Measurements from ENCODE around the gene SEC31B.

- TF ChIP-seq NRF1 (IDR thresholded peaks at IDR 0.05; ENCODE audit: low read depth, low read length): no peak
- TF ChIP-seq CTCF (IDR thresholded peaks at IDR 0.05; ENCODE audit: control extremely low read depth in 1 of 3, insufficient read depth in 1 of 3, low read depth in 1 of 3, low read length in 3 of 3): no peak
- TF ChIP-seq BCL11A (IDR thresholded peaks at IDR 0.05; ENCODE audit: low read depth in 2 of 2, low read length in 2 of 2): no peak
- no peak for TF ChIP-seq USF2 (IDR thresholded peaks at IDR 0.05; ENCODE audit: low read length)
- no peak for TF ChIP-seq CEBPB (IDR thresholded peaks at IDR 0.05; ENCODE audit: low read depth, low read length)
- no peak for TF ChIP-seq JUN (IDR thresholded peaks at IDR 0.05; ENCODE audit: low read depth, low read length)
- no peak for TF ChIP-seq CBX5 (IDR thresholded peaks at IDR 0.05; ENCODE audit: low read depth, low read length)
- no peak for TF ChIP-seq SIRT6 (IDR thresholded peaks at IDR 0.05; ENCODE audit: low read length)
Measured at GRCh38 chr10:100468322-100468721, 51.3 kb downstream of the SEC31B start.

Data from H1 (cell line).